ENCODE data around the gene HYAL3. TPM values are rescaled to one million over a fixed set of nuclear protein-coding genes. Genes with fewer than 3 reads are reported as not detected.
"Not testable (repeated sequence)": the region's sequence is repeated elsewhere in the genome, so short reads cannot be mapped to it uniquely, and the experiment has no call there.

The HYAL3 gene
- total RNA-seq, 1 experiment from 2014 or later: 6.9 TPM

DNA sequence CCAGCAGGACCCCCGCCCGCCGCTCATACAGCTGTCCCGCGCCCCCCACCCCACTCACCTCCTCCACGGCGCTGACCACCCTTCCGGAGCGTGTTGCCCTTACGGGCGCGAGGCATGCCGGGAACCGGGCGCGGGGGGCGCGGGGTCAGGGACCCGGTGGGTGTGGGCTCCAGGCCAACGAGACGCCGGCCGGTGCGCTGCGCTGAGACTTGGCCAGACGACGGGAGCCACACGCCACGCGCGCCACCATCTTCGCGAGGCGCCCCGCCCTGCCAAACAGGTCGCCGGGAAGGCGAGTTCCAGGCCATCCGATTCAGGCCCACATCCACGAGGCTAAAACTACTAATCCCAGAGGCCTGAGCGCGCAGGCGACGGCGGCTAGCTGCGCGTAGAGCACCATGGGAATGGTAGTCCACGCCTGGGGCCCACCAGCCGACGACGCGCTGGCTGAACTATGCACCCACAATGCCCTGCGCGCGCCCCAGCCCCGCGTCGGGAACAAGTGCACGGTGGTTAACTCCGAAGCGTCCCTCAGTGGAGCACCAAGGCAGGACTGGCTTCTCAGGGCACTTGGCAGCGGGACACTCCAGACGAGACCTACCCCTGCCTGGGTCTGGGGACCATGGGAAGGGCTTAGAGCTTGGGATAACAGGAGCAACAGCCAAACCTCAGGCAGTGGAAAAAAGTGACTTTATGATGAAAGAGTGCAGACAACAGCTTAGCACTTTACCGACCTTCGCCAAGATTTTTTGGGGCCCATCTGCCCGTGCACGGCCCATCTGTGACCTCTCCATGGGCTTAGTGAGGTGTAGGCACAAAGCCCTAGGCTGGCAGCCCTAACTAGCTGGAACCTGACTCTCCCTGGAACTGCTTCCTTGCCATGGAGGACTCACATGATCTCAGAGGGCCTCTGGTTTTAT, 6.8 kb downstream of the HYAL3 start, which contains the start of gene IFRD2:
TSS of gene IFRD2 (minus strand) at position 271 of the 920 bp plus-strand sequence. CDS start at position 116, 155 bp downstream.
- DNase-seq (ENCODE audit: low read depth): peak; percentile 97

DNA sequence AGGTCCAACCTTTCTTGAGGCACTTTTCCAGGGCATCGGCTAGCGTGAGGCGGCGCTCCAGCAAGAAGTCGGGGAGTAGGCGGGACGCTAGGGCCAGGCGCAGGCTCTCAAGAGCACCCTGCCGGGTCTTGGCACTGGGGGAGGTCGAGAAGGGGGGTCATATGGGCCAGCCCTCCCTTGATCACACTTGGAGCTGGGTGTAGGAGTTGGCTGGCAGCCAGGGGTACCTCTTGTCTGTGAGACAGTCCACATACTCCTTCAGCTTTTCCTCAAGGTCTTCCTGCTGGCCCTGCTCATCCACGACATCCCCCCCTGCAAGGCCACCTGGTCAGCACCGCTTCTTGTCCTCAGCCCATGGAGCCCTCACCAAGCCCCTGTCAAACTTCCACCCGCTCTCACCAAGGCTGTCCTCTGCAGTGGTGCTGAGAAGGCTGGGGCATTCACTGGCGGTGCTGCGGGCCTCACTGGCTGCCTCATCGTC, 9.0 kb downstream of the HYAL3 start:
- DNase-seq (ENCODE audit: low read depth): no peak

DNA sequence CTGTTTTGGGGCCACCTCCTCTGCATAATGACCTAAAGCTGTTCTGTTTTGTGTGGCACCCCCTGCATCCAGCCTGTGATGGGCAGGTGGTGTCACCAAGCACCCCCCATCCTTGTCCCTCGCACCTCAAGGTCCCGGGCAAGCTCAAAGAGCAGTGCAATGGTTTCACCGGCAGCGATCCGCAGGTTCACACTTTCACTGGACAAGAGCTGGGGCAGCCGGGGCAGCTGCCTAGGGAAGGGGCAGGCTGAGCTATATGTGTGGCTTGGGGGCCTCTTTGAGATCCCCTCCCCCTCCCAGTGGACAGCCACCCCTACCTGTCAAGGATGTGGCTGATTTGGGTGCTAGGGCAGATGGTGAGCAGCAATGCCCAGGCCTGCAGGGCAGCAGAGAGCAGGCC, 10.1 kb downstream of the HYAL3 start:
- no peak for DNase-seq (ENCODE audit: low read depth)

DNA sequence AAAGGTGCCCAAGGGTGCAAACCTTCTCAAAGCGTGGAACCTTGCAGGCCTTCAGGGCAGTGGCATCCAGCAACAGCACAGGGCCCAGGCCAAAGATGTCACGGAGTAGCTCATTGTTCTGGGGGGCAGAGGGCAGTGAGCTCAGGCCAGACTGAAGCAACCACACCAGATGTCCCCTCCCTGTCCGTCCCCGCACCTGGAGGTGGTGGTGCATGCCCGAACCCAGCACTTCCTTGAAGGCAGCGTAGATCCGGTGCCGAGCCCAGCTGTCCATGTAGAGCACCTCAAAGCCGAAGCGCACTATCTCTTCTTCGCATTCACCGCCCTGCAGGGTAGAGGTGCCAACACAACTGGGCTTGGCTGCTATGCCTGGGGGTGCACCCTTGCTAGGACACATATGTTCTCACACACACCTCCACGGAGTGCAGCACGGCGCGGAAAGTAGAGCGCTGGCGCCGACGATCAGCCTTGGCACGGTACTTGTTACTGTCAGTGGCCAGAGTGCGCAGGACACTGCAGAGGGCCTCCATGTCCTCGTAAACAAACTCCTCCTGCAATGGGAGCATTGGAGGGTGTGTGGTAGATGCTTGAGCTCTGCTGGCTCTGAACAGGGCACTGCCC, 10.7 kb downstream of the HYAL3 start:
- no peak for DNase-seq (ENCODE audit: low read depth)

DNA sequence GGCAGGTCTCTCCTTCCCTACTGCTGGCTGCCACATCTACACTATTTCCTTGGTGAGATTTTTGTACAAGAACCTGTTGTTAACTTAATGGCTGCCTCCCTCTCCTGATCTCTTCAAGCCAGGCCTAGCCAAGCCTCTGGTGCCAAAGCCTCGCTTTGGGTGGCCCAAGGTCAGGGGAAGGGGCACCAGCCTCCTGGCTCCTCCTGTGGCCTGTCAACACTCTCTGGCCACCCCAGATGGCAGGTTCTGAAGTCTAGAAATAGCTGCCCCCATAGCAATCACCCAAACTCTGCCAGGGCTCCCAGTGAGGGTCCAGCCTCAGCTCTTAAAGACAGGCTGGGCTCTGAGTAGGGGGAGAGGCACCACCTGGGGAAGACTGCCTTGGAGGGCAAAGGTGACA, 11.9 kb downstream of the HYAL3 start:
- no peak for DNase-seq (ENCODE audit: low read depth)

DNA sequence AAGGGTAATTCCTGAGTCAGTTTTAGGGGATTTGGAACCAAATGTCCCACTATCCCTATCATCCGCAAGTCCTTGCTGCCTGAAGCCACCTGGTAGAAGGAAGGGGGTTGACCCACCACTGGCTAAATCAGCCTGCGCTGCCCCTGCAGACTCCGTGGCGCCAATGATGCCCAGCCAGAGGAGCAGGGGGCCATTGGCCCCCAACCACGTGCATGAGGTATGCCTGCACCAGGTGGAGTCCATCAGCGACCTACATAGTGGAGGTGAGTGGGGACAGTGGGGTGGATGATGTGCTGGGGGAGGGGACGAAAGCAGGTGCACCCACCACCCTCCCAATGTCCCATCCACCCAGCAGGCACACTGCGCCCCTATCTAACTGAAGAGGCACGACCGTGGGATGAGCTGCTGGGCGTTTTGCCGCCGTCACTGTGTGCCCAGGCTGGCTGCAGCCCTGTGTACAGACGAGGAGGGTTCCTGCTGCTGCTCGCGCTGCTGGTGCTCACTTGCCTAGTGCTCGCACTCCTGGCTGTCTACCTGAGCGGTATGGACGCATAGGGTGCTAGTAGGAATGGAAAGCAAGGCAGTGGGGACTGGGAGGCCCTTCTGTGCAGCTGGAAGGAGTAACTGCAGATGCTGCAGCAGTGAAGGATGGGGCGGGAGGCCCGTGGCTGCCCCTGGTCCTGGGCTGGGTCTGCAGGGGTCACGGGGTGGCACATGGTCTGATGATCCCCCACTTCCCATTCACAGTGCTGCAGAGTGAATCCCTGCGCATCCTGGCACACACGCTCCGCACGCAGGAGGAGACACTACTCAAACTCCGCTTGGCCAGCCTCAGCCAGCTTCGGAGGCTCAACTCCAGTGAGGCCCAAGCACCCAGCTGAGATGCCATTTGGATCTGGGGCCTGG, 12.6 kb downstream of the HYAL3 start:
- no peak for DNase-seq (ENCODE audit: low read depth)

DNA sequence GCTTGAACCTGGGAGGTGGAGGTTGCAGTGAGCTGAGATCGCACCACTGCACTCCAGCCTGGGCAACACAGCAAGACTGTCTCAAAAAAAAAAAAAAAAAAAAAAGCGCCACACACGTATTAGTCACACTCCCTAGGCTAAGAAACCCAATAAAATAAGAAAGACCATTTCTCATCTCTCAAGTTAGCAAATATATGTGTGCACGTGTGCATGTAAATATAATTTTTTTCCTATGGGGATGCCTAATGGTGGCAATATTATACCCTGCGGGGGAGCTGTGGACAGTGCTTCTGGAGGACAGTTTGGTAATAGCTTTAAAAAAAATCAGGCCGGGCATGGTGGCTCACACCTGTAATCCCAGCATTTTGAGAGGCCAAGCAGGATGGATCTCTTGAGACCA, 15.1 kb downstream of the HYAL3 start:
- DNase-seq (ENCODE audit: low read depth): not testable (repeated sequence)

DNA sequence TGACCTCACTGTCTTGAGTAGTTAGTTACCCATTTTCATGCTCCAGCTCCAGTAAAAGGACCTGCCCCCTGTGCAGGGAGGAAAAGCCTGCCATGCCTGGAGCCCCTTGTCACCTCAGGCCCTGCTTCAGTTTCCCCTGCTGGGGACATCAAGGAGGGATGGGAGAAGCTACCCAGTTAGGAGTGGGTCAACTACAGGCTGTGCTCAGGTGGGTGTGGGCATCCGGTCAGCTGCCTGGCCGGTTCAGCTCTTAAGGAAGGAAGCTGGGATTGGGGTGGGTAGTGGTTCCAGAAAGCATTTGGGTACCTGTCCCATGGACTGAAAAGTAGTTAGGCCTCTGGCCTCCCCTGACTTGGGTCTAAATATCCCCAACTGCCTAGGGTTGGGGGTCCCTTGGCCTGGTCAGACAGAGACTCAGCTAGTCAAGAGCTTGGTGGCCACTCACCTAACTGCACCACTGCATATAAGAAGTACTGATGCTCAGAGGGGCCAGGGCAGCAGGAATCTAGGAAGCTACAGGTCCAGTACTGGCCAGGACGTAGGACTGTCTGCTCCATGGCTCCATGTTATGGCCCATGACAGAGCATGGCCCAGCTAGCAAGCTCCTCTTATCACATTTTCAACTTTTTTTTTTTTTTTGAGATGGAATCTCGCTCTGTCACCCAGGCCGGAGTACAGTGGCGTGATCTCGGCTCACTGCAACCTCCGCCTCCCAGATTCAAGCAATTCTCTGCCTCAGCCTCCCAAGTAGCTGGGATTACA, 19.8 kb downstream of the HYAL3 start:
- no peak for DNase-seq (ENCODE audit: low read depth)

DNA sequence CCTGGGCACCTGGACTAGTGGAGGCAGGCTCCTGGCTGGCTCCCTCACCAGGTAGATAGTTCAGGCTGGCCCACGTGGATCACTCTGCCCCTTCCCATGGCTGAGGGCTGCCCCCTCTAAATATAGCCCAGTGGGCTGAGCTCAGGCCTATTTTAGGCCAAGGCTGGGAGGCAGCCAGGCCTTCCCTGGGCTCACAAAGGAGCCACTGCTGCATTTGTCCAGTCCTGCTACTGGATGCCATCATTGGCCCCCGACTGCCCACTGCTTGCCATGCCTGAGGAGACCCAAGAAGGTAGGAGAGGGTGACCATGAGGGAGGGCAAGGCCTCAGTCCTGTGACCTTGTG, 20.4 kb downstream of the HYAL3 start, which contains the start of gene LSMEM2:
TSS of gene LSMEM2 (plus strand) at position 208 of the 345 bp plus-strand sequence. CDS start at position 235, 27 bp downstream.
- no peak for DNase-seq (ENCODE audit: low read depth)

DNA sequence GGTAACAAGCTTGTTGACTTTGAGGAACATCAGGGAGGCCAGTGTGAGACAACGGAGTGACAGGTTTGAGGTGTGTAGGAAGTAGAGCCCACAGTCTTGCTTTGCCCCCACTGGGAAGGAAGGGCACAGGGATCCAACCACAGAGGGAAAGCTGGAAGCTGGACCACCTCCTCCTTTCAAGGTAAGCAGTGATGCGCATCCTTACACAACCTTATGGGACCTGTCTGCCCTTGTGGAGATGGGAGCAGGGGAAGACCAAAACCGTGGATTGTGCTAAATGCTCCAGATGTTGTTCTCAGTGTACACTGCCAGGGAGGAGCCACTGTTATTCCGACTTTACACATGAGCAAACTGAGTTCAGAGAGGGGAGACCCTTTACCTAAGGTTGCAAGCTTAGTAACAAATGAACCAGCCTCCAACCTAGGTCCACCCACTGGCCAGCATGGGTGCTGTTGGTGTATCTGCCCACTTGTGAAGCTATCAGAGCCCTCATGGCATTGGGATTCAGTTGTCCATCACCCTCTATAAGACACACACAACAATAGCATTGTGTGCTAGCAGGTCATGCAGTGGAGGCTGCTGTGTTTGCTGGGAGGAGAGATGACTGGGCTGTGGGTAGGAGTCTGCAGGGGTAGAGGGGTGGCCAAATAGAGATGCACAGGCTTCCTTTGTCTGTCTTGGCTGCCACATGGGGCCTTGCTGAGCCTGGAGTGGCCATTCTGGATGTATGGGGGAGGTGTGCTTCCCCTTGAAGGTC, 20.9 kb downstream of the HYAL3 start:
- no peak for DNase-seq (ENCODE audit: low read depth)

DNA sequence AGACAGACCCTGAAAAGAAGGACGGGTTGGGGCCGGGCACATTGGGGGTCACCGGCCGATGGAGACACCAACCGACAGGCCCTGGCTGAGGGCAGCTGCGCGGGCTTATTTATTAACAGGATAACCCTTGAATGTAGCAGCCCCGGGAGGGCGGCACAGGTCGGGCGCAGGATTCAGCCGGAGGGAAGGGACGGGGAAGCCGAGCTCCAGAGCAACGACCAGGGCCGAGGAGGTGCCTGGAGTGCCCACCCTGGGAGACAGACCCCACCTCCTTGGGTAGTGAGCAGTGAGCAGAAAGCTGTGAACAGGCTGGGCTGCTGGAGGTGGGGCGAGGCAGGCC, 22.5 kb downstream of the HYAL3 start:
- no peak for DNase-seq (ENCODE audit: low read depth)

DNA sequence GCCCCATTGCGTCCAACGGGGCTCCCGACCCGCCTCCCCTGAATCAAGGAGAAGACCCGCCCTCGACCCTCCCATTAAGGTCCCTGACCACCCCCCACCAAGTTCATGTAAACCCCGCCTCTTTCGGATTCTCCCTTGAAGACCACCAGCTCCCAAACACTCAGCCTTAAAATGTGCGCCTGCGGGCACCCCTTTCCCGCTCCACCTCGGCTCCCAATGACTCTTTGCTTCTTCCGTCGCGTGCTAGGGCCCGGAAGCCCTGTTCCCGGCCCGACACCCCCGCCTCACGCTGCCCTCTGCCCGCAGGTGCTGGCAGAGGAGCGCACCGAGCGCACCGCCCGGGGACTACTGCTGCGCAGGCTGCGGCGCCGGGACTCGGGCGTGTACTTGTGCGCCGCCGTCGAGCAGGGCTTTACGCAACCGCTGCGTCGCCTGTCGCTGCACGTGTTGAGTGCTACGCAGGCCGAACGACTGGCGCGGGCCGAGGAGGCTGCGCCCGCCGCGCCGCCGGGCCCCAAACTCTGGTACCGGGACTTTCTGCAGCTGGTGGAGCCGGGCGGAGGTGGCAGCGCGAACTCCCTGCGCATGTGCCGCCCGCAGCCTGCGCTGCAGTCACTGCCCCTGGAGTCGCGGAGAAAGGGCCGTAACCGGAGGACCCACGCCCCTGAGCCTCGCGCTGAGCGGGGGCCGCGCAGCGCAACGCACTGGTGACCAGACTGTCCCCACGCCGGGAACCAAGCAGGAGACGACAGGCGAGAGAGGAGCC, 23.0 kb downstream of the HYAL3 start:
- no peak for DNase-seq (ENCODE audit: low read depth)

DNA sequence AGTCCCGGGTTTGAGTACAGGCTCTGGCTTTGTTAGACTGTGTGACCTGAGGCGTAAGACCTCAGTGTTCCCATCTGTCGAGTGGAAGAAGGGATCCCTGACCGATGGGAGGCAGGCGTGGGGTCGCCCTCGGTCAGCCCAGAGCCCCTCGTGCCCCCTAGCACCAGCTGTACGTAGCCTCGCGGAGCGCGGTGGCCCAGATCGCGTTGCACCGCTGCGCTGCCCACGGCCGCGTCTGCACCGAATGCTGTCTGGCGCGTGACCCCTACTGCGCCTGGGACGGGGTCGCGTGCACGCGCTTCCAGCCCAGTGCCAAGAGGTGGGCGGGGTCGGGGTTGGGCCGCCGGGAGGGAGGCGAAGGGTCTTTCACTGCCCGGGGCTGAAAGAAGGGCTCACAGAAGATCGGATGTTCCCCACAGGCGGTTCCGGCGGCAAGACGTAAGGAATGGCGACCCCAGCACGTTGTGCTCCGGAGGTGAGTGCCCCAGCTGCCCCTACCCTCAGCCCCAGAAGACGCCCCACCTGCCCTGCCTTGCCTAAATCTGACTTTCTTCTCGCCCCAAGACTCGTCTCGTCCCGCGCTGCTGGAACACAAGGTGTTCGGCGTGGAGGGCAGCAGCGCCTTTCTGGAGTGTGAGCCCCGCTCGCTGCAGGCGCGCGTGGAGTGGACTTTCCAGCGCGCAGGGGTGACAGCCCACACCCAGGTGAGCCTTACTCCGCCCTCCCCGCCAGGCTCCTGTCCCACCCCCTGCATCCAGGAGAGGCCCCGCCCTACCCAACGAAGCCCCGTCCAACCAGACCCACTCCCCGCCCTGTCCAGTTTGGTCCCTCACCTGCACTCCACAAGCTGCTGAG, 23.8 kb downstream of the HYAL3 start:
- no peak for DNase-seq (ENCODE audit: low read depth)

DNA sequence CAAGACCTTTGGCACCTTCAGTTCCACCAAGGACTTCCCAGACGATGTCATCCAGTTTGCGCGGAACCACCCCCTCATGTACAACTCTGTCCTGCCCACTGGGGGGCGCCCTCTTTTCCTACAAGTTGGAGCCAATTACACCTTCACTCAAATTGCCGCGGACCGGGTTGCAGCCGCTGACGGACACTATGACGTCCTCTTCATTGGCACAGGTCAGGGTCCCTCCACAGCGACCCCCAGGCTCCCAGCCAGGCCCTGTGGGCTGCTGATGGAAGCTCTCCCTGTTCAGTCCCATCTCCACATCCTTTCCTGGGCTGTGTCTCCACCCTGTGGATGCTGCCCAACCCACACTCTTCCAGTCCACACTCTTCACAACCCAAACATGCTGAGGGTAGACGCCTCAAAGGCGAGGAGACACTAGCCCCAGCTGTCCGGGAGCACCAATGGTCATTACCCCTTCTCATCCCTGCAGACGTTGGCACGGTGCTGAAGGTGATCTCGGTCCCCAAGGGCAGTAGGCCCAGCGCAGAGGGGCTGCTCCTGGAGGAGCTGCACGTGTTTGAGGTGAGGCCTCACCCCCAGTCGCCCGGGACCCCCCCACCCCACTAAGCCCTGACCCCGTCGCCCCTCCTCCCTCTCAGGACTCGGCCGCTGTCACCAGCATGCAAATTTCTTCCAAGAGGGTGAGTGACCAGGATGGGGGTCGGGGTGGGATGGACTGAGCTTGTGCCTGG, 24.7 kb downstream of the HYAL3 start:
- DNase-seq (ENCODE audit: low read depth): no peak

DNA sequence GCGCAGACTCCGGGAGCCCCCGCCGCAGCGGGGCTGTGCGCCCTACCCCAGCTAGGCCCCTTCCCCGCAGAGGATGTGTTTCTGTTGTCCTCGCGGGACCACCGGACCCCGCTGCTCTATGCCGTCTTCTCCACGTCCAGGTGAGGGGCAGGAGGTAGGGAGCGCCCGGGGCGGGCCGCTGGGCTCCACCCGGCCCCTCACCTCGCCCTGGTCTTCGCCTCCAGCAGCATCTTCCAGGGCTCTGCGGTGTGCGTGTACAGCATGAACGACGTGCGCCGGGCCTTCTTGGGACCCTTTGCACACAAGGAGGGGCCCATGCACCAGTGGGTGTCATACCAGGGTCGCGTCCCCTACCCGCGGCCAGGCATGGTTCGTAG, 25.5 kb downstream of the HYAL3 start:
- DNase-seq (ENCODE audit: low read depth): no peak

DNA sequence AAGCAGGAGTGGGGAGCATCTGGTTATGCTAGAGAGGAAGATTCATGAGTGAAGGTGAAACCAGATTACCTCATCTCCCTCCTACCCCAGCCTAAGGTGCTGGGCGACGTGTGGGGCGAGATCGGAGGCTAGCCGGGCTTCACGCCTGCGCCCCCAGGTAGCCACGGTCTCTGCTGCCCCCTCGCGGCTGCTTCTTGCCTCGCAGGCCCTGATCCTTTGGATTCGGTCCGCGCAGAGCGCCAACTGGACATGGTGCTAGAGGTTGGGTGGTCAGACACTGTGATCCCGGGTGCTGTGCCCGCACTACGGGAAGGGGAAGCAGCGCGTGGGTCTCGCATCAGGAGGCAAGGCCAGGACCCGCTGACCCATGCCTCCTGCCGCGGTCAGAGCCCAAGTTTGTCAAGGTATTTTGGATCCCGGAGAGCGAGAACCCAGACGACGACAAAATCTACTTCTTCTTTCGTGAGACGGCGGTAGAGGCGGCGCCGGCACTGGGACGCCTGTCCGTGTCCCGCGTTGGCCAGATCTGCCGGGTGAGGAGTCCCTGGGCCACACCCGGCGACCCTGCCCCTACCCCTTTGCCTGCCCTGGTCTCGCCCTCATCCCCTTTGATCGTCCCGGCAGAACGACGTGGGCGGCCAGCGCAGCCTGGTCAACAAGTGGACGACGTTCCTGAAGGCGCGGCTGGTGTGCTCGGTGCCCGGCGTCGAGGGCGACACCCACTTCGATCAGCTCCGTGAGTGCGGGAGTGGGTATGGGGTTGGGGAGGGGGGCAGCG, 26.1 kb downstream of the HYAL3 start:
- DNase-seq (ENCODE audit: low read depth): peak; percentile 57

DNA sequence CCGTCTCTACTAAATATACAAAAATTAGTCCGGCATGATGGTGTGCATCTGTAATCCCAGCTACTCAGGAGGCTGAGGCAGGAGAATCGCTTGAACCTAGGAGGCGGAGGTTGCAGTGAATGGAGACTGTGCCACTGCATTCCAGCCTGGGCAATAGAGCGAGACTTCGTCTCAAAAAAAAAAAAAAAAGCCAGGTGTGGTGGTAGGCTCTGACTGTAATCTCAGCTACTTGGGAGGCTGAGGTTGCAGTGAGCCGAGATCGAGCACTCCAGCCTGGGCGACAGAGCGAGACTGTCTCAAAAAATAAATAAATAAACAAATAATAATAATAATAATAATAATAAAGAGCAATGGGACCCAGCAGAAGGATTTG, 26.7 kb downstream of the HYAL3 start:
- DNase-seq (ENCODE audit: low read depth): not testable (repeated sequence)

Measured in LHCN-M2 (cell line).